Endometrial microvascular endothelial cells (primary cell): ENCODE data around the gene ZNF451. TPM values are rescaled to one million over a fixed set of nuclear protein-coding genes. Genes with fewer than 3 reads are reported as not detected.
"Not testable (repeated sequence)": the region's sequence is repeated elsewhere in the genome, so short reads cannot be mapped to it uniquely, and the experiment has no call there.

ENCODE experiments used
- in situ Hi-C: cut with HindIII; loops from 2 replicates; pipeline ENCODE4 v1.10.0; 2017; ENCODE audit warnings: low sequenced_read_pairs, low pct_unique_long_range_greater_than_20kb; ENCODE audit errors: inconsistent ontology term
- total RNA-seq: library from RNA; depleted of rRNA; stranded (reverse); fragments of >200 nt; gene quantifications from one replicate; pipeline ENCODE4 v1.2.3, GENCODE V29; 2015; ENCODE audit errors: inconsistent ontology term

Gene ZNF451
- total RNA-seq, 1 donor from 2014 or later = 32.0 TPM

DNA sequence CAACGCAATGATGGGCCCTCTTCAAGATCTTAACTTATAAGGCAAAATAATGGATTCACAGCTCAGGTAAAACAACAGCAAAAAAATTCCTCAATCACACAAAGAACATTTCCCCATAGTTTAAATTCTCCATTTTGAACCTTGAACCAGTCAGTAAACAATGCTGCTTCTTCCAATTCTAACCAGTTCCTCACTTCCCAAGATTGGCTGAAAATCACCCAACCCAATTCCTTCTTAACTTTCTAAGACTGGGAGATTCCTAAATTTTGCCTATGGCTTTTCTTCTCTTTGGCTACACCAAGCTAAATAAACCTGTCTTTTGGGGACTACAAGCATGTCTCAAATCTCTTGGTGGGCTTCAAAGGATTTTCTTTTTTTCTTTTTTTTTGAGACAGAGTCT, 3.1 kb upstream of the ZNF451 start:
- in situ Hi-C loops = no loop called here

DNA sequence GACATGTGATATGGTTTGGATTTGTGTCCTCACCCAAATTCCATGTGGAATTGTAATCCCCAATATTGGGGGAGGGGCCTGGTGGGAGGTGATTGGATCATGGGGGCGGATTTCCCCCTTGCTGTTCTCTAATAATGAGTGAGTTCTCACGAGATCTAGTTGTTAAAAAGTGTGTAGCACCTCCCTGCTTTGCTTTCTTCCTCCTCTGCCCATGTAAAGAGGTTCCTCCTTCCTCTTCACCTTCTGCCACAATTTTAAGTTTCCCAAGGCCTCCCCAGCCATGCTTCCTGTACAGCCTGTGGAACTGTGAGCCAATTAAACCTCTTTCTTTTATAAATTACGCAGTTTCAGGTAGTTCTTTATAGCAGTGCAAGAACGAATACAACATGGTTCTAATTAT, 2.1 kb upstream of the ZNF451 start:
- in situ Hi-C loops = no loop called here

DNA sequence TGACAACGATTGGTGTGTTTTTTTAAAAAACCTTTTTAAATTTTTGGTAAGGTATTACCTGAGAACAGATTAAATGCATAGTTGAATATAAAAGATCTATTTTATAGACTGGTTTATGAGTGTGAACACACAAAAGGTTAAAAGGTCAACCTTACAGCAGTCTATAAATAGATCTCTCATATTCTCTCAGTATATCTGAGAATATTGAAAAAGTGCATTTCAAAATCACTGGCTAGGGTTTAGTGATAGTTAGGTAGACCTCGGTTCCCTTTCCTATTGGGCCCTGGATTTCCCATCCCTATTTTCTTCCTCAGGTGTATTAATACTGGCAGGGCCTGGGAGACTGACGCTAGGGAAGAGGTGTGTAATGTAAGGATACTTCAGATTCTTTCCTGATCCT, 723 bp upstream of the ZNF451 start:
- in situ Hi-C loops = no loop called here

DNA sequence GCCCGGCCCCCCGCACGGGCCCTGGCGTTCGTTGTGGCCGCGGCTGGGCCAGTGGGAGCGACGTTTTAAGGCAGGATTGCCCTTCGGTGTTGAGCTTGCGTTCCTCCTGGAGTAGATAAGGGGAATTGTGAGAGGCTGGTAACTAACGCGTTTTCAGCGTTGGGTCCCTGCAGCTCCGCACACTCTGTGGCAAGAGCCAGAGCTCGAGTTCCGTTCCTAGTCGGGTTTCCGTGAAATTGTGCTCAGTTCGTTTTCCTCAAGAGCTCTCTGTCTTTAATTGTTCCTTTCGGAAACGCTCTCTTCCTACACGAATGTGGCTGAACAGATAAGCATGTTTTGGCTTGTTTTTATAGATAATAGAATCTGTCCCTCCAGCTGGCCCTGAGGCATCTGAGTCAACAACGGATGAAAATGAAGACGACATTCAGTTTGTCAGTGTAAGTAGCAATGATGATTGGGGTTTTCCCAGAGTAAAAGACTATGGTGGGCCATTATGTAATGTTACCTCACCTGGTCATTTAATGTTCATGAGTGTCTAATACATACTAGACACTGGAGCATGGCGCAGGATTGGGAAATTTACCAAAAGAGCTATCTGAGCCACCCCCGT, 575 bp downstream of the ZNF451 start:
- in situ Hi-C loops = not testable (repeated sequence)

DNA sequence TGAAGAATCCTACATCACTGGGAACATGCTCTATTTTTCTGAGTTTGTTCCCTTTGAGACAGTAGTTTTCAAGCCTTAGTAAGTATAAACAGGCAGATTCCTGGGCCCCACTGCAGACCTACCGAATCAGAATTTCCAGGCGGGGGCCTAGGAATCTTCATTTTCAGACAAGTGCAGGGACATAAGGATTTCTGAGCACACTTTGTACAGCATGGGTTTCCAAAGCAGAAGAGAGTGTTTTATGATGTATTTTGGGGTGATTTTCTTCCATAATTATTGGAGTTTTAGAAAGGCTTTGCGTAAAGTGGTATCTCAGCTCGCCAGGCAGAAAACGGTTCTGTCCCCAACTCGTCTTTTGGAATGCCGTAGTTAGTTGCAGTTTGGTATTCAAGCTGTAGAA, 1.4 kb downstream of the ZNF451 start:
- in situ Hi-C loops = not testable (repeated sequence)

DNA sequence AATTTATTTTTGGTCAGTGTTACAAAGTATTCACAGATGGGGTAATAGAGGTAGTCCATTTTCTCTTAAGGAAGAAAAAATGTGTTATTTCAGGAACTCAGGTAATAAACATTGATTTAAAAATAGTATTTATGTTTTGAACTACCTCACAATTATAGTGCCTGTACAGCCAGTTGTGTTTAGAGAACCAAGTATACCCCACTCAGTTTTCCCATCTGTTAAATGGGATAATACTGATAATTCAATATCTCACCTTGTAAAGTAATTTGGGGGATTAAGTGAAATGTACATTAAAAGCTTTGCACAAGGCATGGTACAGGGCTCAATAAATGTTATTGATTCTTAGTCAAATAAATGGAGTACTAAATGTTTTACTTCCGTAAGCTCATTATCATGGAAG, 4.7 kb downstream of the ZNF451 start:
- in situ Hi-C loops = no loop called here

DNA sequence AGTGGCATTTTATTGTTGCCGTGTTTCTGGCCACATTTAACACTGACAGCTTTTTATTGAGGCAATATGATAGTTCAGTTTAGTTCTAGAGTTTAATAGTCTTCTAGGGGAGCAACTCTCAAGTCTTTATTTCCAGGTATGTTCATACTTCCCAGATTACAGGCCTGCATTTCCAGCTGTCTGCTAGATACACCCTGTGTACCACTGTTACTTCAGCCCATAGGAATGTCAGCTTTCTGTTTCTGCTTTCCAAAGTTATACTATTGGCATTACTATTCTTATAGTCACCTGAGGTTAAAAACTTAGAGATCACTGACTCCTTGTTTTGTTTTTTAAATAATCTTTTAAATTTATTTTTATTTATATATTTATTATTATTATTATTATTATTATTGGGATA, 7.6 kb downstream of the ZNF451 start:
- in situ Hi-C loops = no loop called here

DNA sequence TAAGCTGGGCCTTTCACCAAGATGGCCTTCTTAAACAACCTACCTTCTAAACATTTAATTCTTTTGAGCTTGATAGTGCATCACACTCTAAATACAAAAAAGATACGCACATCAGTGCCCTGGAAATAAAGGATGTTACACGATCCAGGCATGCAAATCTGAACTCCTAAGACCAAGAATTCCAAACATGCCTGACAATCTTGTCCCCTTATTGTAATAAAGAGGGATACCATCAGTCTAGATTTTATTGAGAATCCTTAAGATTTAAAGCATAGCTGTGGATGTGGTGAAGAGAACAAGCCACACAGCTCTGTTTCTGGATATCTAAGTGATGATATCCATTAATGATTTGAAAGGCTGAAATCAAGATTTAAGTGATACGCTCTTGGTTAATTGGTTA, 13.0 kb downstream of the ZNF451 start:
- in situ Hi-C loops = no loop called here

DNA sequence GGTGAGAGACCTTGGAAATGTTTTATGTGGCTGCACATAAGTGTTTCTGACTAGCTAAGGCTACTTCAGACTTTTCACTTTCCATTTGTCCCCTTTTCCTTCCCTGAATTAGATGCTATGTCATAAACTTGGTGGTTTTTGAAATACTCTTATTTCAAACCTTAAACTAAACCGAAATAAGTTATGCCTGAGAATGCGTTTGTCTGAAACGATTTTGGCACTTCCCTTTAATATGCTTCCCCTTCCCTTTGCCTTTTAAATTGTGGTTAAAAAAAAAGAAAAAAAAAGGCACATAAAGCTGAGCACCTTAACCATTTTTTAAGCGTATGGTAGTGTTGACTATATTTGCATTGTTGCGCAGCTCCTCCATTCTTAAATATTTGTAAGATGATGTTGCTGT, 14.3 kb downstream of the ZNF451 start:
- in situ Hi-C loops = no loop called here

DNA sequence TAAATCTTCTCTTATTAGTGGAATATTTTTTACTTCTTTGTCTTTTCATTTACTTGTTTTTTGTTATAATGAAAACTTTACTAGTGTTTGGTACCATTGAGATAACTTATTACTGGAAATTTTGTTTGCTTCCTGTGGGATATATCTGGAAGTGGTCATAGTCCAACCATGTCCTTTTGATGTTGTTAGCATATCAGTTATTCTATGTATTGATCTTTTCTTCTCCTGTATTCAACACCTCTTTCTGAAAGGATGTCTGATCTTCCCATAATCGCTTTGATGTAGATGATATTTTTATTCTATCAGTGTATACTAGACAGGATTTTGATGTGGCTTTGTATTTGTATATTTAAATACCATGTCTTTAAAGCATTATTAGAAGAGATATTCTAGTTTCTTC, 17.0 kb downstream of the ZNF451 start:
- in situ Hi-C loops = no loop called here

DNA sequence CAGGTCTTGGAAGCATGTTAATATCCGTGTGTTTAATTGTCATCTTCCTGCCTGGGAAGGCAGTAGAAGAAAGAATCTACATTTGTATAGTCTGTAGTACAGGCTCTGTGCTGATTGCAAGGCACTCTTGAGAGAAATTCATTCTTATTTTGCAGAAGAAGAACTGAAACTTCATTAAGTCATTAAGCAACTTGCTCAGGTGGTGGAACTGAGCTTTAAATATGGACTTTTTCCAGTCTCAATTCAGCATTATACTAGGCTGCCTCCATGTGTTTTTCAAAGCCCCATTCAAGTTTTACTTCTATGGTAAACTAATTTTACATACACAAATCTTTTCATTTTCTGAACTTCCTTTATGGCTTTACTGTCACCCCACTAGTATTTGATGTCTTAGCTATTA, 18.7 kb downstream of the ZNF451 start:
- in situ Hi-C loops = no loop called here

DNA sequence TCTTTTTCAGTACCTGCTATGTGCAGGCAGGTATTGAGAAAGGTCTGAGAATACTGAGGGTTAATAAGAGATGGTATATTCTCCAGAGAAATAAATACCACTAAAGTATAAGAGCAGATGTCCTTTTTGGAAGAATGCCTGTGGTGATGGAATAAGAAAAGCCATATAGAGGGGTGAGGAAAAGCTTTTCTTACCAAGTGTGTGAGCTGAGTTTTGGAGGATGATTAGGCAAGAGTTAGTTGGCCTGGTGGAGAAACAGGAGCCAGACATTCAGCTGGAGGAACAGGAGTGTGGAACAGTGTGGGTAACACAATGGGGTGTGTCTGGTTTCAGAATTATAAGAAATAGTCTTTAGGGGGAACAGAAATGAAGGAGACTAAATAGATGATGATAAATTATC, 19.9 kb downstream of the ZNF451 start:
- in situ Hi-C loops = no loop called here

DNA sequence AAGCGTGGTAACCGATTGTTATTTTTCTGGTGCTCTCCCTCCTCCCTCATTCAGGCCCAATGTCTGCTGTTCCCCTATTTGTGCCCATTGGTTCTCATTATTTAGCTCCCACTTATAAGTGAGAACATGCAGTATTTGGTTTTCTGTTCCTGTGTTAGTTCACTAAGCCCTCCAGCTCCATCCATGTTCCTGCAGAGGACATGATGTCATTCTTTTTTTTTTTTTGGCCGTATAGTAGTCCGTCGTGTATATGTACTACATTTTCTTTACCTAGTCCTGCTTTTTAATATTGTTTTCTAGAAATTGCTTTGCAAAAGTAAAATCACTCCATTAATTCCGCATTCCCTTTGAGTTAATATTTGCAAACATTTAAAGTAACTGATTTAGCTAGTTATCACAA, 23.1 kb downstream of the ZNF451 start:
- in situ Hi-C loops = no loop called here

DNA sequence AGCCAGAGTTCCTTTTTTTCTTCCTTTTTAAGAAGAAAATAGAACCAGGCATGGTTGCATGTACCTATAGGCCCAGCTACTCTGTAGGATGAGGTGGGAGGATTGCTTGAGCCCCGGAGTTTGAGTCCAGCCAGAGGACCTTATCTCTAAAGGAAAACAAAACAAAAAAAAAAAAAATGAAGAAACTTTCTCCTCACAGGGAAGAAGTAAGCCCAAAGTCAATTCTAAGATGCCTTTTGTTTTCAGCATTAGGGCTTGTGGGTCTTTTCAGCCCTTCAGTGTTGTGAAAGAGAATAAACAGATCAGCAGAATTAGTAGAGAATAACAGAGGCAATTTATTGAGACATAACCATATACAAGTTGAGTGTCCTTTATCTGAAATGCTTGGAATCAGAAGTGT, 26.8 kb downstream of the ZNF451 start:
- in situ Hi-C loops = no loop called here

DNA sequence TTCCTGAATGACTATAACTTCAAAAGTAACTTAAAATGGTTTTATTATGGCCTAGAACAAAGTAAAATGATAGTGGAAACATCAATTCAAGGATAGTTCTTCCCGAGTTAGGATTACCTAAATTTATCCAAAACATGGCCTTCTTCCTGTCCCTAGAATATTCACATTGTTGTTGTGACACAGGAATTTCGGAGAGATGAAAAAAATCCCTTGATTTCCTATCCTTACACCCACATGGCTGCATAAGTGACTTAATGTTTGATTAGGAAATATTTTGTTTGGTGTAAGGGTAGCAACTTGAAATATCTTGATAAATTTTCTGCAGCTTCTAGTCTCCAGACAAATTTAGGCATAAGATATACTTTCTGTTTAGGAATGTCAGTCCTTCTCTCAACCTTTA, 27.8 kb downstream of the ZNF451 start:
- in situ Hi-C loops = no loop called here

DNA sequence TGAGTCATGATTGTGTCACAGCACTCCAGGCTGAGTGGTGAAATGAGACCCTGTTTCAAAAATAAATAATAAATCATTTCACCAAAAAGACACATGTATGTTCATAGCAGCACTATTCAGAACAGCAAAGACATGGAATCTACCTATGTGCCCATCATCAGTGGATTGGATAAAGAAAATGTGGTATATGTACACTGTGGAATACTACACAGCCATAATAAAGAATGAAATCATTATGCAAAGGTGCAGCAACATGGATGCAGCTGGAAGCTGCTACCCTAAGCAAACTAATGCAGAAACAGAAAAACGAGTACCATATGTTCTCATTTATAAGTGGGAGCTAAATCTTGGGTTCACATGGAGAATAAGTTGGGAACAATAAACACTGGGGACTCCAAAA, 33.1 kb downstream of the ZNF451 start:
- in situ Hi-C loops = no loop called here

DNA sequence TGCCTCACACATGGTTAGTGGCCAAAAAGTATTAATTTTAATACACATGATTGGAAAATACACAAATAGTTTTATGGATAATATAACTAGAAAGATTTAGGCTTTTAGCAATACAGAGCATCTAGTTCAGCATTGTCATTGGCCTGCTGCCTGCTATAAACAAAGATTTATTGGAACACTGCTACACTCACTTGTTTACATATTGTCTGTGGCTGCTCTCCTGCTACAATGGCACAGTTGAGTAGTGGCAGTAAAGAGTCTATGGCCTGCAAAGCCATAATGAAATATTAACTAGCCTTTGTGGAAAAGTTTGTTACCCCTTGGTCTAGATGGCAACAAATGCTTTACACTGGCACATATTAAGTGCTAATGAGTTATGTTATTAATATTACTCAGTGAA, 37.8 kb downstream of the ZNF451 start:
- in situ Hi-C loops = no loop called here

DNA sequence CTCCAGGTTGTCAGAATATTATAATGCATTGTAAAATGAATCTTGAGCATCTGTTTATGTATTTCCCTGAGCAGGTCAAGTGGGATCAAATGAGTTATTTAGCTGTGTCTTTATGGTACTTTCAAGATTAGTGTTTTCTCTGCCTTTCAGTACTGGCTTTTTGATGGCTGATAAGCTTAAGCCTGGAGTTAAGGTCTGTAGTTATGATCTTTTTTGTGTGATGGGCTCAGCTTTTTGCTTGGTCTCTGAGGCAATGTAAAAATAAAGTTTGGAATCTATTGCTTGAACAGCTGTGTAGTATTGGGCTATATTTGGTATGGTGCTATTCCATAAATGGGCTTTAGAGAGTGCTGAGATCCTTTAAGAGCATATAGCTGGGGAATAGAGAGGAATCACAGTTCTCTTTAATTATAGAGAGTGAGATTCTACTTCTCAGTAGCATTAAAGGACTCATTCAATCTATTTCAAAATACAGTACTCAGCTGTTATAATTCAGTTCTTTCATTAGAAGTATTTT, 40.7 kb downstream of the ZNF451 start:
- in situ Hi-C loops = no loop called here

DNA sequence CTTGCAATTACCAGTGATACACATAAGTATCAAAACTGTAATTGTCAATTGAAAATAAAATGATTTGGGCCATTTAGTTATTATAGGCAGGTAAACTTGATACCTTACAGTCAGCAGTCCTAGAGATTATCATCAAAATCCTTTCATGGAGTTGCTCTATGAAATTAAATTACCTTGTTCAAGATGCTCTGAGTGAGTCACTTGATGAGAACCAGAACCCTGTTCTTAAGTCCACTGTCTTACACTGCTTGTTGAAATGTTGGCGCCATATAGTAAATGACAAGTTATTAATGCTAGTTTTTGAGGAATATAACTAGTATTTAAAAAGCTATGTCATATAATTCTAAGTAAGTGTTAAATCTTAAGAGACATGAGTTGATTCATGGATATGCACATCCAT, 45.0 kb downstream of the ZNF451 start:
- in situ Hi-C loops = no loop called here

DNA sequence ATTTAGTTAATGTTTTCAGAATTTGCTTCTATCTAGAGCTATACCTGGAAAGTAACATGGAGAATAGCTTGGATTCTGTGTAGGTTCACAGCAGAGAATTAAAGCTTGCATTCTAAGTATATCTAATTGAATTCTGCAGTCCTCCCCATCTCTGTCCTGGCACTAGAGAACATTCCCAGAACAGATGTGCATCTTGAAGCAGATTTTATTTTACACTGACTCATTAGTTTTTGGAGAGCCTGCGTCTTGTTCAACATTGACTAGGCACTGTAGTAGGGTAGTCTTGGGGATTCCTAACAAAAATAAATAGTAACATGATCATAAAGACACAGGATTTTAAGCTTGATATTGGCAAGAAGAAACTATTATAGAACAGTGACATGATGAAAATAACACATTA, 45.9 kb downstream of the ZNF451 start:
- in situ Hi-C loops = no loop called here

DNA sequence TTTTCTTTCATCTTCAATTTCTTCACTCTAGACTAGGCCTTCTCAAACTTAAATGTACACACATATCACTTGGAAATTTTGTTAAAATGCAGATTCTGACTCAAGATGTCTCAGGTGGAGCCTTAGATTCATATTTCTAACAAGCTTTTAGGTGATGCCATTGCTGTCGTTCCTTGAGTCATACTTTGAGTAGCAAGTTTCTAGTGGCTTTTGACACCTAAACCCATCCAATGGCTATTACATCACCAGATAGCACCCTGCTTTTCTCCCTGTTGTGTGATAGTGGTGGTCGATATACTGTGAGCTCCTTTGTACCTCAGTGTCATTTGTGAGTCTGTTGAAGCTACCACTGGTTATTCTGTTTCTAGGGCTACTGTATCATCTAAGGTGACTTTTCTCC, 47.4 kb downstream of the ZNF451 start:
- in situ Hi-C loops = no loop called here
